Measurements from ENCODE around the gene RNASET2. TPM values are rescaled to one million over a fixed set of nuclear protein-coding genes. Genes with fewer than 3 reads are reported as not detected.

Gene RNASET2
- total and polyA plus RNA-seq, 2 of the 13 experiments (the other 11 are each of a cell fraction or from before 2014, with no cell fraction given): 44.6 to 597 TPM

DNA sequence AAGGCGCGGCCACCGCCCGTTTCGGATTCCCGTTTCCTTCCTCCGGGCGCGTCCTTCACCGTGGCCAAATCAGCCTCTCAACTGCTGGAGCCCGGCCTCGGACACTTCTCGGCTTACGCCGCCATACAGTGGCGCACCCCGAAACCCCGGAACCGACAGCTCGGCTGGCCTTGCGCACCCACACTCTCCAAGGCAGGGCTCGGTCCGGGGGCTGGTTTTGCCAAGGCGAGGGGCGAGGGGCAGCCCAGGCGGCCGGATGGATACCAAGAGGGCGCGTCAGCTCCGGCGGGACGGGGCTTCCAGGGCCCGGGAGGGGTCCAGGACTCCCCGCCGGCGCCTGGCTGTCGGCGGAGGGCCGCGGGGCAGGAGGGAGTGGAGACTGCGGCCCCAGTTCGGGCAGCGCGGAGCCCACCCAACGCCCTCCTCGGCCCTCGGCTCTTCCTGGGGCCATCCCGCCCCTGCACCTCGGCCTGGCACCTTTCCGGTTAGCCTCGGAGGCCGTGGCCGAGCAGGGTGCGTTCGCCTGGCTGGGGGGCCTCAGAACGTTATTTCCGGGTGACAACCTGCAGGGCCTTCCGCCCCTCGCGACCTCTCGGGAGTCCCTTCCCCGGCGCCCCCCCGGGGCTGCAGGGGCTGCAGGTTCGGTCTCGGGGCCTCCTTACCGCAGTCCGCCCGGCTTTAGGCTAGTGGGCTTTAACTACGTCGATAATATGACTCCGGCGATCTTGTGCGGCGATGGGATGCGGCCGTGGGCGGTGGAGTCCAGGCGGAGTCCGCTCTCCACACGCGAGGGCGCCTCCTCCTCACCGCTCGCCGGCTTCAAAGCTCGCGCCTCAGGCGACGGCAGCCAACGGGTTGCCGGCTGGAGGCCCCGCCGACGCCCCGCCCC is 42.1 kb upstream of the RNASET2 start (continued):
- TF ChIP-seq, protein P1, sequence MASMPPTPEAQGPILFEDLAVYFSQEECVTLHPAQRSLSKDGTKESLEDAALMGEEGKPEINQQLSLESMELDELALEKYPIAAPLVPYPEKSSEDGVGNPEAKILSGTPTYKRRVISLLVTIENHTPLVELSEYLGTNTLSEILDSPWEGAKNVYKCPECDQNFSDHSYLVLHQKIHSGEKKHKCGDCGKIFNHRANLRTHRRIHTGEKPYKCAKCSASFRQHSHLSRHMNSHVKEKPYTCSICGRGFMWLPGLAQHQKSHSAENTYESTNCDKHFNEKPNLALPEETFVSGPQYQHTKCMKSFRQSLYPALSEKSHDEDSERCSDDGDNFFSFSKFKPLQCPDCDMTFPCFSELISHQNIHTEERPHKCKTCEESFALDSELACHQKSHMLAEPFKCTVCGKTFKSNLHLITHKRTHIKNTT (CRISPR knock-in tag; IDR thresholded peaks at IDR 0.05): no peak
- TF ChIP-seq SUZ12 (IDR thresholded peaks at IDR 0.05; ENCODE audit: low read depth, low read length): no peak
- TF ChIP-seq, protein P2, sequence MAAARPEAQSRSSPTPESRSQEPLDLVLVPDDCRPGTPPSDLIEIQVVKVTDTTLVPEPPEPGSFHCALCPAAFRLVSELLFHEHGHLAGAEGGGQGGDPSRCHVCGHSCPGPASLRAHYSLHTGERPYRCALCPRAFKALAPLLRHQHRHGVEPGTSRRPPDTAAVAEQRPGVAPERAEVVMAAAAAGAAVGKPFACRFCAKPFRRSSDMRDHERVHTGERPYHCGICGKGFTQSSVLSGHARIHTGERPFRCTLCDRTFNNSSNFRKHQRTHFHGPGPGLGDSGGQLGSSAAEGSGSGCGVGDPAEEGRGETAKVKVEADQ (CRISPR knock-in tag; IDR thresholded peaks at IDR 0.05; ENCODE audit: borderline replicate concordance): no peak

DNA sequence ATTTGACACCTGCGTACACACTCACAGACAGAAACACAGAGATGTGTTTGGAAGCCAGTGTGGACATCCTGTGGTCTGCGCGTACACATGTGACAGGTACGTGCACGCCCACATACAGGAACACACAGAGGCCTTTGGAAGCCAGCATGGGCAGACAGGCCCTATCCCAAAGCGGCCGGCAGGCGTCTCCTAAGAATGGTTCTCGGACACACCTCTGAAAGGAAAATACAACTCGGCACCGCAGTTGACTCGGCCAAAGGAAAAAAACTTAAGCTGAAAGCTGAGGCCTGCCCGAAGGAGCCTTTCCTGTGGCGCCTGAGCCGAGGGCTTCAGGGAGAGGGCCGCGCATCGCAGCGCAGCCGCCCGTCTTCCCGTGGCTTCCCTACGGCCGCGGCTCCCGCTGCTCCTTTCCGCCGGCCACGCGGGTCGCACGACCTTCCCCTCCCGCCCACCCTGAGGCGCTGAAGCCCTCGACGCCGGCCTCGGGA is 41.5 kb upstream of the RNASET2 start:
- in situ Hi-C loops (cut with HindIII; ENCODE audit: extremely low pct_ligation_motif_present, low pct_unique_long_range_greater_than_20kb) (no loop called here), intact Hi-C loops (cut with micrococcal nuclease; ENCODE audit: unreplicated experiment) (loop anchor here (1.0 to 2.0 kb wide), 2 partner anchors 41 to 144 kb away; partner anchors contain the start of gene RNASET2)
- H3K36me3 ChIP-seq (replicated peaks in 1 of 2; ENCODE audit: control insufficient read depth in 1 of 2, insufficient read depth in 2 of 2, low read length in 2 of 2): peaks cover 9 to 29% of the 10 kb centered on the region in 2 experiments
- no peak overlapping the region for H2AFZ ChIP-seq (ENCODE audit: low read length)
- H3K9ac ChIP-seq (ENCODE audit: insufficient read depth, low read depth, low read length): peak overlapping the region; percentile 76
- POLR2A ChIA-PET: interaction anchor here (3.1 kb wide), 1 partner anchor 144 kb away, joined by 18 read pairs; no protein-coding TSS in a partner anchor
- no TSS peak for BruUV-seq (replicated peaks)
- H3K27me3 ChIP-seq (ENCODE audit: control insufficient read depth in 1 of 2, insufficient read depth in 2 of 2, low read length in 2 of 2): no peaks in the 10 kb centered on the region; a peak in 1 of 5 replicates
- H3K4me3 ChIP-seq (replicated peaks in 1 of 3; ENCODE audit: insufficient read depth in 1 of 3, low read depth in 2 of 3, low read length in 3 of 3): peak overlapping the region; percentile 82 to 97 (median 91); a peak in 5 of 6 replicates
- no peaks in the 10 kb centered on the region for H3K9me3 ChIP-seq (ENCODE audit: low read length)
- H3K27ac ChIP-seq (ENCODE audit: extremely low read length, insufficient read depth, low read length): peak overlapping the region; percentile 10
- ATAC-seq (peak; percentile 63), FAIRE-seq (peak; percentile 51), DNase-seq (ENCODE audit: low spot score) (peak; percentile 83)
- H3K79me2 ChIP-seq (ENCODE audit: insufficient read depth, low read length): peaks cover 74% of the 10 kb centered on the region
- H3K4me2 ChIP-seq (ENCODE audit: low read depth, low read length): peak overlapping the region; percentile 85
- peaks cover 45% of the 10 kb centered on the region for H3K4me1 ChIP-seq (ENCODE audit: insufficient read depth, low read length)
- 6% methylated on average over 36 of the region's 38 CpGs for WGBS (ENCODE audit: low lambda C conversion rate)
- CTCF ChIA-PET (ENCODE audit: low intra/inter-chr PET ratio, low total read pairs): interaction anchor here (2.2 kb wide), 1 partner anchor 144 kb away, joined by 24 read pairs; no protein-coding TSS in a partner anchor
- H4K20me1 ChIP-seq (ENCODE audit: insufficient read depth, low read length): peaks cover 17% of the 10 kb centered on the region
- TF ChIP-seq ZNF317 (CRISPR knock-in tag; IDR thresholded peaks at IDR 0.05): 0 out of 2 replicates have a peak, but pooled peaks have one; percentile 53
- no peak for TF ChIP-seq SOX6 (IDR thresholded peaks at IDR 0.05)
- 0 out of 2 replicates have a peak, but pooled peaks have one; percentile 20 for TF ChIP-seq SOX6 (CRISPR knock-in tag; IDR thresholded peaks at IDR 0.05)
- no peak for TF ChIP-seq PCBP1 (IDR thresholded peaks at IDR 0.05; ENCODE audit: borderline replicate concordance, low read depth, low read length)
- no peak for TF ChIP-seq ZNF34 (CRISPR knock-in tag; IDR thresholded peaks at IDR 0.05; ENCODE audit: borderline replicate concordance)
- TF ChIP-seq SP1 (IDR thresholded peaks at IDR 0.05): no peak
- TF ChIP-seq SP1 (CRISPR knock-in tag; IDR thresholded peaks at IDR 0.05): no peak
- 0 out of 2 replicates have a peak, but pooled peaks have one; percentile 26 for TF ChIP-seq YEATS2 (CRISPR knock-in tag; IDR thresholded peaks at IDR 0.05; ENCODE audit: borderline replicate concordance)
- TF ChIP-seq KLF9 (CRISPR knock-in tag; IDR thresholded peaks at IDR 0.05; ENCODE audit: low read depth): no peak
- TF ChIP-seq TCF12 (IDR thresholded peaks at IDR 0.05): no peak
- no peak for TF ChIP-seq TCF12 (CRISPR knock-in tag; IDR thresholded peaks at IDR 0.05)
- TF ChIP-seq RBAK (CRISPR knock-in tag; IDR thresholded peaks at IDR 0.05): no peak
- no peak for TF ChIP-seq ZNF556 (CRISPR knock-in tag; IDR thresholded peaks at IDR 0.05; ENCODE audit: borderline replicate concordance)
- TF ChIP-seq, protein P3, sequence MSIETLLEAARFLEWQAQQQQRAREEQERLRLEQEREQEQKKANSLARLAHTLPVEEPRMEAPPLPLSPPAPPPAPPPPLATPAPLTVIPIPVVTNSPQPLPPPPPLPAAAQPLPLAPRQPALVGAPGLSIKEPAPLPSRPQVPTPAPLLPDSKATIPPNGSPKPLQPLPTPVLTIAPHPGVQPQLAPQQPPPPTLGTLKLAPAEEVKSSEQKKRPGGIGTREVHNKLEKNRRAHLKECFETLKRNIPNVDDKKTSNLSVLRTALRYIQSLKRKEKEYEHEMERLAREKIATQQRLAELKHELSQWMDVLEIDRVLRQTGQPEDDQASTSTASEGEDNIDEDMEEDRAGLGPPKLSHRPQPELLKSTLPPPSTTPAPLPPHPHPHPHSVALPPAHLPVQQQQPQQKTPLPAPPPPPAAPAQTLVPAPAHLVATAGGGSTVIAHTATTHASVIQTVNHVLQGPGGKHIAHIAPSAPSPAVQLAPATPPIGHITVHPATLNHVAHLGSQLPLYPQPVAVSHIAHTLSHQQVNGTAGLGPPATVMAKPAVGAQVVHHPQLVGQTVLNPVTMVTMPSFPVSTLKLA (IDR thresholded peaks at IDR 0.05): 0 out of 2 replicates have a peak, but pooled peaks have one; percentile 9
- TF ChIP-seq, protein P4, sequence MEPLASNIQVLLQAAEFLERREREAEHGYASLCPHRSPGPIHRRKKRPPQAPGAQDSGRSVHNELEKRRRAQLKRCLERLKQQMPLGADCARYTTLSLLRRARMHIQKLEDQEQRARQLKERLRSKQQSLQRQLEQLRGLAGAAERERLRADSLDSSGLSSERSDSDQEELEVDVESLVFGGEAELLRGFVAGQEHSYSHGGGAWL (CRISPR knock-in tag; IDR thresholded peaks at IDR 0.05): 0 out of 2 replicates have a peak, but pooled peaks have one; percentile 27
- TF ChIP-seq SRY (CRISPR knock-in tag; IDR thresholded peaks at IDR 0.05): no peak

Measured in HepG2 (cell line).